Panc1 (cell line): ENCODE data around the gene CTSO. TPM values are rescaled to one million over a fixed set of nuclear protein-coding genes. Genes with fewer than 3 reads are reported as not detected.

Experiments used
- ATAC-seq: fragments of 200-7000 bp; cut with Tn5 transposase; 2 replicates; pipeline ENCODE4 v1.9.1; 2020; ENCODE audit warnings: mild to moderate bottlenecking, moderate library complexity
- BruUV-seq: library from RNA; stranded (reverse); fragments of 400-500 nt; replicated peaks from 2 replicates; lab custom pipeline; 2021; lab: Mats Ljungman, UMichigan
- CTCF ChIA-PET: fragments of 300-600 bp; sonication (Branson Sonifier 250); formaldehyde crosslinking; loops from one replicate; lab custom pipeline; 2022; ENCODE audit warnings: antibody characterized with exemption; lab: Charles Lee
- POLR2A ChIA-PET: fragments of 300-600 bp; sonication (Branson Sonifier 250); formaldehyde crosslinking; loops from one replicate; lab custom pipeline; 2022; ENCODE audit warnings: antibody characterized with exemption; lab: Charles Lee
- DNase-seq: peaks from one replicate; pipeline ENCODE4 v3.0.0-alpha.2; 2010; ENCODE audit warnings: low read depth, low spot score
- H3K27ac ChIP-seq: 2 replicates; pipeline ENCODE4 v1.5.1; 2011; ENCODE audit warnings: mild to moderate bottlenecking, low read length, inconsistent platforms
- H3K27me3 ChIP-seq: fragments of 200-500 bp; sonication (Bioruptor generic); 2 replicates; pipeline ENCODE4 v1.6.0; 2014; ENCODE audit warnings: low read length, inconsistent platforms; ENCODE audit not compliant: control insufficient read depth, insufficient read depth
- H3K36me3 ChIP-seq: fragments of 200-500 bp; sonication (Bioruptor generic); 2 replicates; pipeline ENCODE4 v1.5.1; 2014; ENCODE audit warnings: inconsistent platforms, mild to moderate bottlenecking, low read length, moderate library complexity; ENCODE audit not compliant: control insufficient read depth, insufficient read depth
- H3K4me1 ChIP-seq: 2 replicates; pipeline ENCODE4 v1.5.1; 2011; ENCODE audit warnings: inconsistent platforms, mild to moderate bottlenecking, low read length, moderate library complexity; ENCODE audit not compliant: control insufficient read depth, insufficient read depth
- H3K4me3 ChIP-seq, 2 experiments: 2 replicates each; pipeline ENCODE4 v1.5.1; 2011 to 2012; ENCODE audit warnings: low read depth in 2 of 2, low read length in 2 of 2, mild to moderate bottlenecking in 2 of 2, inconsistent platforms in 1 of 2, moderate library complexity in 1 of 2
- H3K9me3 ChIP-seq: fragments of 200-500 bp; sonication (Bioruptor generic); 2 replicates; pipeline ENCODE4 v1.5.1; 2014; ENCODE audit warnings: low read depth, mild to moderate bottlenecking, inconsistent platforms, low read length, moderate library complexity; ENCODE audit not compliant: control insufficient read depth, insufficient read depth
- POLR2AphosphoS5 ChIP-seq: IDR thresholded peaks from 2 replicates; pipeline ENCODE4 v1.6.1; 2012; ENCODE audit warnings: mild to moderate bottlenecking, low read depth, low read length, moderate library complexity
- SIN3A ChIP-seq: IDR thresholded peaks from 2 replicates; pipeline ENCODE4 v1.6.1; 2012; ENCODE audit warnings: low read depth, mild to moderate bottlenecking, low read length, moderate library complexity, borderline replicate concordance; ENCODE audit not compliant: insufficient read depth
- TCF7L2 ChIP-seq: IDR thresholded peaks from 2 replicates; pipeline ENCODE4 v1.6.1; 2011; ENCODE audit warnings: mild to moderate bottlenecking, low read depth, low read length, inconsistent platforms
- in situ Hi-C: cut with HindIII; loops from 2 replicates; pipeline ENCODE4 v1.10.0; 2016; ENCODE audit warnings: low sequenced_read_pairs, low pct_unique_long_range_greater_than_20kb
- intact Hi-C: fragments of 100-400 bp; cut with micrococcal nuclease; formaldehyde crosslinking; loops from one replicate; pipeline ENCODE4 v1.10.0; 2022; ENCODE audit not compliant: unreplicated experiment
- total RNA-seq: library from RNA; stranded (reverse); gene quantifications from one replicate; pipeline ENCODE4 v1.2.1, GENCODE V29; 2021; ENCODE audit not compliant: unreplicated experiment
- TF ChIP-seq, protein P1 (sequence below): fragments of 450-650 bp; IDR thresholded peaks from 2 replicates; pipeline ENCODE4 v1.5.1; 2017; ENCODE audit warnings: mild to moderate bottlenecking
- TF ChIP-seq, protein P2 (sequence below), 2 experiments: IDR thresholded peaks; 2 replicates each; pipeline ENCODE4 v1.6.1; 2011 to 2012; ENCODE audit warnings: low read depth in 2 of 2, control low read depth in 1 of 2, low read length in 1 of 2, mild to moderate bottlenecking in 1 of 2, moderate library complexity in 1 of 2; ENCODE audit not compliant: insufficient read depth in 1 of 2

CTSO gene
- total RNA-seq, 1 experiment from 2014 or later = 3.3 TPM

DNA sequence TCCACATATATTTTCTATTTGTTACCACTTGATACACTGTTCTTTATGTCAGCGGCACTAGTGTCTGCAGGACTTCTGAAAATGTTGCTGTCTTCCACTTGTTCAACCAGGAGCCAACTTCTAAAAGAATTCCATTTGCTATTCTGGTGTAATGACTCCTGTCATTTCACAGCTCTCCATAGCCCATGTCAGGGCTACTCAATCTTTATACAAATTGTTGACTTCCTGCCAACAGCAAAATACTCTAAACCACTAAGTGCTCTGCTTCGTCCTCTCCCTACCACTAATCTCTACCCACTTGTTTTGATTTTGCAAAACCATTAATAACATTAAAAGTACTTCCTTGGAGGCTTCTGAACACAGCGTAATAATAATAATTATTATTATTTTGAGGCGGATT, 7.2 kb downstream of the CTSO start:
- Histone ChIP-seq H3K27me3 (no peaks in the 10 kb centered on the region), H3K36me3 (no peaks in the 10 kb centered on the region), H3K4me1 (no peaks in the 10 kb centered on the region), H3K4me3 (no peak overlapping the region), H3K9me3 (no peaks in the 10 kb centered on the region), H3K27ac (no peak overlapping the region)
- in situ Hi-C loops (no loop called here), intact Hi-C loops (loop anchor here (5.0 kb wide), 1 partner anchor 124 kb away; no protein-coding TSS in a partner anchor)
- ChIA-PET CTCF (no interaction called here), POLR2A (no interaction called here)
- ATAC-seq (no peak), DNase-seq (no peak)
- BruUV-seq = no TSS peak
- TF ChIP-seq TCF7L2 = no peak
- no peak for TF ChIP-seq SIN3A
- TF ChIP-seq, protein P1, sequence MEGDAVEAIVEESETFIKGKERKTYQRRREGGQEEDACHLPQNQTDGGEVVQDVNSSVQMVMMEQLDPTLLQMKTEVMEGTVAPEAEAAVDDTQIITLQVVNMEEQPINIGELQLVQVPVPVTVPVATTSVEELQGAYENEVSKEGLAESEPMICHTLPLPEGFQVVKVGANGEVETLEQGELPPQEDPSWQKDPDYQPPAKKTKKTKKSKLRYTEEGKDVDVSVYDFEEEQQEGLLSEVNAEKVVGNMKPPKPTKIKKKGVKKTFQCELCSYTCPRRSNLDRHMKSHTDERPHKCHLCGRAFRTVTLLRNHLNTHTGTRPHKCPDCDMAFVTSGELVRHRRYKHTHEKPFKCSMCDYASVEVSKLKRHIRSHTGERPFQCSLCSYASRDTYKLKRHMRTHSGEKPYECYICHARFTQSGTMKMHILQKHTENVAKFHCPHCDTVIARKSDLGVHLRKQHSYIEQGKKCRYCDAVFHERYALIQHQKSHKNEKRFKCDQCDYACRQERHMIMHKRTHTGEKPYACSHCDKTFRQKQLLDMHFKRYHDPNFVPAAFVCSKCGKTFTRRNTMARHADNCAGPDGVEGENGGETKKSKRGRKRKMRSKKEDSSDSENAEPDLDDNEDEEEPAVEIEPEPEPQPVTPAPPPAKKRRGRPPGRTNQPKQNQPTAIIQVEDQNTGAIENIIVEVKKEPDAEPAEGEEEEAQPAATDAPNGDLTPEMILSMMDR = no peak
- TF ChIP-seq, protein P2, sequence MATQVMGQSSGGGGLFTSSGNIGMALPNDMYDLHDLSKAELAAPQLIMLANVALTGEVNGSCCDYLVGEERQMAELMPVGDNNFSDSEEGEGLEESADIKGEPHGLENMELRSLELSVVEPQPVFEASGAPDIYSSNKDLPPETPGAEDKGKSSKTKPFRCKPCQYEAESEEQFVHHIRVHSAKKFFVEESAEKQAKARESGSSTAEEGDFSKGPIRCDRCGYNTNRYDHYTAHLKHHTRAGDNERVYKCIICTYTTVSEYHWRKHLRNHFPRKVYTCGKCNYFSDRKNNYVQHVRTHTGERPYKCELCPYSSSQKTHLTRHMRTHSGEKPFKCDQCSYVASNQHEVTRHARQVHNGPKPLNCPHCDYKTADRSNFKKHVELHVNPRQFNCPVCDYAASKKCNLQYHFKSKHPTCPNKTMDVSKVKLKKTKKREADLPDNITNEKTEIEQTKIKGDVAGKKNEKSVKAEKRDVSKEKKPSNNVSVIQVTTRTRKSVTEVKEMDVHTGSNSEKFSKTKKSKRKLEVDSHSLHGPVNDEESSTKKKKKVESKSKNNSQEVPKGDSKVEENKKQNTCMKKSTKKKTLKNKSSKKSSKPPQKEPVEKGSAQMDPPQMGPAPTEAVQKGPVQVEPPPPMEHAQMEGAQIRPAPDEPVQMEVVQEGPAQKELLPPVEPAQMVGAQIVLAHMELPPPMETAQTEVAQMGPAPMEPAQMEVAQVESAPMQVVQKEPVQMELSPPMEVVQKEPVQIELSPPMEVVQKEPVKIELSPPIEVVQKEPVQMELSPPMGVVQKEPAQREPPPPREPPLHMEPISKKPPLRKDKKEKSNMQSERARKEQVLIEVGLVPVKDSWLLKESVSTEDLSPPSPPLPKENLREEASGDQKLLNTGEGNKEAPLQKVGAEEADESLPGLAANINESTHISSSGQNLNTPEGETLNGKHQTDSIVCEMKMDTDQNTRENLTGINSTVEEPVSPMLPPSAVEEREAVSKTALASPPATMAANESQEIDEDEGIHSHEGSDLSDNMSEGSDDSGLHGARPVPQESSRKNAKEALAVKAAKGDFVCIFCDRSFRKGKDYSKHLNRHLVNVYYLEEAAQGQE (IDR thresholded peaks at IDR 0.05; ENCODE audit: insufficient read depth in 1 of 2, low read depth in 2 of 2, low read length in 1 of 2) = no peak
- TF ChIP-seq POLR2AphosphoS5 = no peak

DNA sequence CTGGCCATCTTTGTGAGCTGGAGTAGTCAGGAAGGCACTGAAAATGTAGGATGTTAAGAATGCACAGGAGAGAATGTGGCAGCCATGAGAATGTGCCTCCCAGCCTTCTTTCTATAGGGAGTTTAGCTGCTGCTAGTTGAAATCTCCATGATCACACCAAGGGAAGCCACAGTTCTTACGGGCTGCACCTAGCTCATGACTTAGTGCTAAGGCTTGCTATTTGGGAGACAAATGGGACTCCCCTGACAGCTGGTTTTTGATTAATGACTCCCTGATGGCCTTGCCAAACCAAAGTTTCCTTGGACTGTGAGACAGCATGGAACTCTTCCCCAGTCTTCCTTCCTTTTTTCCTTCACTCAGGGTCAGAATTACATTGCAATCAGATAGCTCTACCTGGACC, 9.2 kb downstream of the CTSO start:
- Histone ChIP-seq H3K27ac (no peak overlapping the region), H3K9me3 (no peaks in the 10 kb centered on the region), H3K27me3 (no peaks in the 10 kb centered on the region), H3K36me3 (no peaks in the 10 kb centered on the region), H3K4me3 (no peak overlapping the region), H3K4me1 (no peaks in the 10 kb centered on the region)
- in situ Hi-C loops = no loop called here
- ATAC-seq (no peak), DNase-seq (no peak)
- intact Hi-C loops = no loop called here
- TF ChIP-seq TCF7L2 (no peak), POLR2AphosphoS5 (no peak)
- TF ChIP-seq, protein P2 (IDR thresholded peaks at IDR 0.05; ENCODE audit: insufficient read depth in 1 of 2, low read depth in 2 of 2, low read length in 1 of 2) = no peak
- TF ChIP-seq, protein P1 = no peak
- ChIA-PET POLR2A (interaction anchor here (0.7 kb wide), 1 partner anchor 930 kb away, joined by 15 read pairs; no protein-coding TSS in a partner anchor), CTCF (no interaction called here)
- no TSS peak for BruUV-seq
